CD8-positive, alpha-beta memory T cell (primary cell): ENCODE data around the gene PRAMEF20. TPM values are rescaled to one million over a fixed set of nuclear protein-coding genes. Genes with fewer than 3 reads are reported as not detected.

ENCODE experiments used
- polyA plus RNA-seq: library from polyadenylated mRNA; unstranded; fragments of 300-500 nt; fragmentation: Illumina TruSeq; gene quantifications from one replicate; pipeline ENCODE4 v1.2.3, GENCODE V29; 2021
- total RNA-seq, 2 experiments: library from RNA; stranded (reverse); gene quantifications; one replicate each; pipeline ENCODE4 v1.2.3, GENCODE V29; 2021

The PRAMEF20 gene
- total and polyA plus RNA-seq, 3 experiments from 2014 or later, result not detected

Other genes with a start within 250 kb of the PRAMEF20 start
- not detected for gene HNRNPCL4, start 244.8 kb upstream of the PRAMEF20 start, total RNA-seq
- not detected for gene HNRNPCL4, start 244.8 kb upstream of the PRAMEF20 start, polyA plus RNA-seq
- not detected for gene PRAMEF9, start 238.6 kb upstream of the PRAMEF20 start, total RNA-seq
- not detected for gene PRAMEF9, start 238.6 kb upstream of the PRAMEF20 start, polyA plus RNA-seq
- gene PRAMEF13, start 209.0 kb upstream of the PRAMEF20 start, total RNA-seq, result not detected
- gene PRAMEF13, start 209.0 kb upstream of the PRAMEF20 start, polyA plus RNA-seq, result not detected
- not detected for gene PRAMEF18, start 184.3 kb upstream of the PRAMEF20 start, total RNA-seq
- not detected for gene PRAMEF18, start 184.3 kb upstream of the PRAMEF20 start, polyA plus RNA-seq
- not detected for gene PRAMEF5, start 156.3 kb upstream of the PRAMEF20 start, total RNA-seq
- not detected for gene PRAMEF5, start 156.3 kb upstream of the PRAMEF20 start, polyA plus RNA-seq
- gene PRAMEF8, start 125.3 kb upstream of the PRAMEF20 start, total RNA-seq, result not detected
- gene PRAMEF8, start 125.3 kb upstream of the PRAMEF20 start, polyA plus RNA-seq, result not detected
- gene PRAMEF33, start 106.9 kb upstream of the PRAMEF20 start, total RNA-seq, result not detected
- gene PRAMEF33, start 106.9 kb upstream of the PRAMEF20 start, polyA plus RNA-seq, result not detected
- gene PRAMEF15, start 94.9 kb upstream of the PRAMEF20 start, total RNA-seq, result not detected
- not detected for gene PRAMEF15, start 94.9 kb upstream of the PRAMEF20 start, polyA plus RNA-seq
- not detected for gene PRAMEF14, start 63.3 kb upstream of the PRAMEF20 start, total RNA-seq
- not detected for gene PRAMEF14, start 63.3 kb upstream of the PRAMEF20 start, polyA plus RNA-seq
- not detected for gene PRAMEF19, start 38.5 kb upstream of the PRAMEF20 start, total RNA-seq
- gene PRAMEF19, start 38.5 kb upstream of the PRAMEF20 start, polyA plus RNA-seq, result not detected
- not detected for gene PRAMEF17, start 20.8 kb upstream of the PRAMEF20 start, total RNA-seq
- gene PRAMEF17, start 20.8 kb upstream of the PRAMEF20 start, polyA plus RNA-seq, result not detected
- gene LRRC38, start 103.6 kb downstream of the PRAMEF20 start, total RNA-seq, result not detected
- gene LRRC38, start 103.6 kb downstream of the PRAMEF20 start, polyA plus RNA-seq, result not detected
- under 1 TPM in 1 of 2 experiments, not detected in 1; 0.20 TPM for gene PDPN, start 173.4 kb downstream of the PRAMEF20 start, total RNA-seq
- gene PDPN, start 173.4 kb downstream of the PRAMEF20 start, polyA plus RNA-seq, result not detected